ENCODE data around the gene ZNF771. TPM values are rescaled to one million over a fixed set of nuclear protein-coding genes. Genes with fewer than 3 reads are reported as not detected.
"Not testable (repeated sequence)": the region's sequence is repeated elsewhere in the genome, so short reads cannot be mapped to it uniquely, and the experiment has no call there.

The ZNF771 gene
- total and polyA plus RNA-seq, 2 donors (not counting 3 experiments of a cell fraction or from before 2014, with no cell fraction given), result 11.7 to 16.8 TPM

GRCh38 chr16:30459456-30459855 is 52.0 kb downstream of the ZNF771 start:
- intact Hi-C loops (cut with micrococcal nuclease), result loop anchor here (5.0 kb wide), 1 partner anchor 58 kb away; no protein-coding TSS in a partner anchor
- no peaks in the 10 kb centered on the region for H4K20me1 ChIP-seq (replicated peaks; ENCODE audit: control insufficient read depth, extremely low read depth, insufficient read depth, low read length)
- H3K9me1 ChIP-seq (replicated peaks; ENCODE audit: control insufficient read depth, extremely low read depth, insufficient read depth, low read length), result no peaks in the 10 kb centered on the region
- no peak overlapping the region for H3K4me2 ChIP-seq (ENCODE audit: insufficient read depth, low read length)
- no peaks in the 10 kb centered on the region for H3K79me2 ChIP-seq (ENCODE audit: control insufficient read depth, insufficient read depth, low read length)
- H3K4me1 ChIP-seq (ENCODE audit: control insufficient read depth, extremely low read depth, insufficient read depth, low read length), result no peaks in the 10 kb centered on the region
- CTCF ChIA-PET, result interaction anchor here (0.6 to 1.4 kb wide), 2 partner anchors 12 to 30 kb away, joined by 3 to 4 read pairs; partner anchors contain the start of gene DCTPP1
- no peak overlapping the region for H3K4me3 ChIP-seq (replicated peaks in 1 of 3; ENCODE audit: insufficient read depth in 1 of 3, low read depth in 1 of 3, low read length in 3 of 3)
- H3K9me3 ChIP-seq (replicated peaks; ENCODE audit: control insufficient read depth, insufficient read depth, low read length), result no peaks in the 10 kb centered on the region
- TF ChIP-seq CTCF (IDR thresholded peaks at IDR 0.05; ENCODE audit: extremely low read depth in 1 of 2, insufficient read depth in 1 of 2, low read depth in 1 of 2, low read length in 2 of 2) (no peak), MYC (IDR thresholded peaks at IDR 0.05; ENCODE audit: low read depth, low read length) (no peak), GATA2 (IDR thresholded peaks at IDR 0.05; ENCODE audit: insufficient read depth, insufficient read length, low read depth, low read length) (no peak), FOS (IDR thresholded peaks at IDR 0.05; ENCODE audit: borderline replicate concordance, insufficient read depth, low read length) (no peak), JUN (IDR thresholded peaks at IDR 0.05; ENCODE audit: borderline replicate concordance, insufficient read depth, insufficient read length, low read depth) (no peak), MAX (IDR thresholded peaks at IDR 0.05; ENCODE audit: insufficient read depth, insufficient read length) (no peak), EZH2 (IDR thresholded peaks at IDR 0.05; ENCODE audit: borderline replicate concordance, low read depth, low read length, severe bottlenecking) (no peak), POLR2A (IDR thresholded peaks at IDR 0.05; ENCODE audit: low read depth, low read length) (no peak), POLR2AphosphoS5 (IDR thresholded peaks at IDR 0.05; ENCODE audit: insufficient read depth, low read depth, low read length) (no peak)
- POLR2A ChIA-PET, result no interaction called here
- dilution Hi-C loops (cut with MboI; ENCODE audit: extremely low pct_ligation_motif_present, low sequenced_read_pairs), result no loop called here
- FAIRE-seq (no peak), DNase-seq (ENCODE audit: low read depth, low spot score) (no peak)
- no TSS peak for BruUV-seq (replicated peaks)
- H3K9ac ChIP-seq (replicated peaks; ENCODE audit: extremely low read depth, insufficient read depth, low read length), result no peak overlapping the region
- H3K27me3 ChIP-seq (ENCODE audit: control insufficient read depth in 2 of 2, insufficient read depth in 2 of 2, low read length in 2 of 2), result peaks cover 0 to 5% of the 10 kb centered on the region in 2 experiments
- H2AFZ ChIP-seq (ENCODE audit: low read depth, low read length), result no peak overlapping the region
- H3K36me3 ChIP-seq (ENCODE audit: control insufficient read depth in 2 of 2, extremely low read depth in 1 of 2, insufficient read depth in 2 of 2, low read length in 2 of 2), result no peaks in the 10 kb centered on the region
- no peak overlapping the region for H3K27ac ChIP-seq (ENCODE audit: insufficient read depth, low read depth, low read length)

GRCh38 chr16:30461426-30461825 is 54.0 kb downstream of the ZNF771 start:
- ChIA-PET CTCF (interaction anchor here (0.9 to 1.0 kb wide), 2 partner anchors 11 to 30 kb away, joined by 3 to 4 read pairs; no protein-coding TSS in a partner anchor), POLR2A (interaction anchor here (0.7 kb wide), 1 partner anchor 12 kb away, joined by 5 read pairs; no protein-coding TSS in a partner anchor)
- dilution Hi-C loops (cut with MboI; ENCODE audit: extremely low pct_ligation_motif_present, low sequenced_read_pairs); BruUV-seq (replicated peaks); H3K79me2 ChIP-seq (ENCODE audit: control insufficient read depth, insufficient read depth, low read length); H3K36me3 ChIP-seq (ENCODE audit: control insufficient read depth in 2 of 2, extremely low read depth in 1 of 2, insufficient read depth in 2 of 2, low read length in 2 of 2); H3K4me1 ChIP-seq (ENCODE audit: control insufficient read depth, extremely low read depth, insufficient read depth, low read length); H3K27me3 ChIP-seq (ENCODE audit: control insufficient read depth in 2 of 2, insufficient read depth in 2 of 2, low read length in 2 of 2); FAIRE-seq; H3K4me2 ChIP-seq (ENCODE audit: insufficient read depth, low read length); H3K9me3 ChIP-seq (replicated peaks; ENCODE audit: control insufficient read depth, insufficient read depth, low read length); H2AFZ ChIP-seq (ENCODE audit: low read depth, low read length); H4K20me1 ChIP-seq (replicated peaks; ENCODE audit: control insufficient read depth, extremely low read depth, insufficient read depth, low read length); intact Hi-C loops (cut with micrococcal nuclease); DNase-seq (ENCODE audit: low read depth, low spot score); H3K4me3 ChIP-seq (replicated peaks in 1 of 3; ENCODE audit: insufficient read depth in 1 of 3, low read depth in 1 of 3, low read length in 3 of 3); H3K9me1 ChIP-seq (replicated peaks; ENCODE audit: control insufficient read depth, extremely low read depth, insufficient read depth, low read length); H3K27ac ChIP-seq (ENCODE audit: insufficient read depth, low read depth, low read length); H3K9ac ChIP-seq (replicated peaks; ENCODE audit: extremely low read depth, insufficient read depth, low read length): not testable (repeated sequence)

Measured in endothelial cell of umbilical vein (primary cell).